Astrocyte (in vitro differentiated cells and primary cell): Measurements from ENCODE around the gene KRTAP1-1. TPM values are rescaled to one million over a fixed set of nuclear protein-coding genes. Genes with fewer than 3 reads are reported as not detected.
A peak's percentile ranks its signal among the peaks of the same experiment; 100 is the strongest.

ENCODE experiments used
- DNase-seq: peaks from one replicate; pipeline ENCODE4 v3.0.0-alpha.2; 2010; ENCODE audit warnings: low read depth
- FAIRE-seq: peaks from 2 replicates; lab custom pipeline; 2011; peaks lifted over from hg19 to GRCh38; lab: Jason Lieb, UNC
- H2AFZ ChIP-seq: 2 replicates; pipeline ENCODE4 v1.6.0; 2012; ENCODE audit warnings: low read depth, low read length, inconsistent platforms
- H3K27ac ChIP-seq: 2 replicates; pipeline ENCODE4 v1.5.1; 2011; ENCODE audit warnings: low read depth, low read length, inconsistent platforms
- H3K27me3 ChIP-seq: 2 replicates; pipeline ENCODE4 v1.6.0; 2011; ENCODE audit warnings: low read length, inconsistent platforms; ENCODE audit not compliant: insufficient read depth
- H3K36me3 ChIP-seq: 2 replicates; pipeline ENCODE4 v1.5.1; 2011; ENCODE audit warnings: low read length, inconsistent platforms; ENCODE audit not compliant: insufficient read depth
- H3K4me1 ChIP-seq: 2 replicates; pipeline ENCODE4 v1.5.1; 2011; ENCODE audit warnings: low read length, inconsistent platforms; ENCODE audit not compliant: insufficient read depth
- H3K4me2 ChIP-seq: 2 replicates; pipeline ENCODE4 v1.6.0; 2012; ENCODE audit warnings: low read length, inconsistent platforms
- H3K4me3 ChIP-seq: 2 replicates; pipeline ENCODE4 v1.5.1; 2011; ENCODE audit warnings: low read depth, mild to moderate bottlenecking, low read length, inconsistent platforms; ENCODE audit not compliant: insufficient read depth
- H3K79me2 ChIP-seq: 2 replicates; pipeline ENCODE4 v1.6.0; 2012; ENCODE audit warnings: mild to moderate bottlenecking, low read length, inconsistent platforms; ENCODE audit not compliant: insufficient read depth
- H3K9ac ChIP-seq: 2 replicates; pipeline ENCODE4 v1.6.0; 2012; ENCODE audit warnings: mild to moderate bottlenecking, low read length, inconsistent platforms
- H3K9me3 ChIP-seq: 2 replicates; pipeline ENCODE4 v1.5.1; 2012; ENCODE audit warnings: low read depth, mild to moderate bottlenecking, low read length, inconsistent platforms; ENCODE audit not compliant: insufficient read depth
- H4K20me1 ChIP-seq: 2 replicates; pipeline ENCODE4 v1.6.0; 2012; ENCODE audit warnings: low read length, inconsistent platforms; ENCODE audit not compliant: insufficient read depth
- H3K27ac Mint-ChIP-seq: one replicate; pipeline ENCODE4 v1.8.0; 2021; ENCODE audit warnings: mild to moderate bottlenecking, mixed read lengths; ENCODE audit not compliant: unreplicated experiment
- H3K27me3 Mint-ChIP-seq: one replicate; pipeline ENCODE4 v1.8.0; 2021; ENCODE audit warnings: low read depth, mixed read lengths; ENCODE audit not compliant: unreplicated experiment
- H3K36me3 Mint-ChIP-seq: one replicate; pipeline ENCODE4 v1.8.0; 2021; ENCODE audit warnings: low read depth, mixed read lengths; ENCODE audit not compliant: unreplicated experiment
- H3K4me1 Mint-ChIP-seq: one replicate; pipeline ENCODE4 v1.8.0; 2021; ENCODE audit warnings: low read depth, mixed read lengths; ENCODE audit not compliant: unreplicated experiment
- H3K4me3 Mint-ChIP-seq: one replicate; pipeline ENCODE4 v1.8.0; 2021; ENCODE audit warnings: mild to moderate bottlenecking, moderate library complexity, mixed read lengths; ENCODE audit not compliant: unreplicated experiment
- H3K9me3 Mint-ChIP-seq: one replicate; pipeline ENCODE4 v1.8.0; 2021; ENCODE audit warnings: mild to moderate bottlenecking, mixed read lengths; ENCODE audit not compliant: unreplicated experiment
- EZH2 ChIP-seq: IDR thresholded peaks from 2 replicates; pipeline ENCODE4 v1.6.1; 2012; ENCODE audit warnings: mild to moderate bottlenecking, low read length, inconsistent platforms; ENCODE audit not compliant: insufficient read depth
- total RNA-seq: library from RNA; stranded (reverse); gene quantifications from 2 replicates; pipeline ENCODE4 v1.2.1, GENCODE V29; 2021
- TF ChIP-seq, protein P1 (sequence below): IDR thresholded peaks from 2 replicates; pipeline ENCODE4 v1.5.1; 2011; ENCODE audit warnings: low read depth, mild to moderate bottlenecking, inconsistent platforms, low read length, moderate library complexity; ENCODE audit not compliant: insufficient read depth

Gene KRTAP1-1
- total RNA-seq, 1 donor from 2014 or later, result not detected

DNA sequence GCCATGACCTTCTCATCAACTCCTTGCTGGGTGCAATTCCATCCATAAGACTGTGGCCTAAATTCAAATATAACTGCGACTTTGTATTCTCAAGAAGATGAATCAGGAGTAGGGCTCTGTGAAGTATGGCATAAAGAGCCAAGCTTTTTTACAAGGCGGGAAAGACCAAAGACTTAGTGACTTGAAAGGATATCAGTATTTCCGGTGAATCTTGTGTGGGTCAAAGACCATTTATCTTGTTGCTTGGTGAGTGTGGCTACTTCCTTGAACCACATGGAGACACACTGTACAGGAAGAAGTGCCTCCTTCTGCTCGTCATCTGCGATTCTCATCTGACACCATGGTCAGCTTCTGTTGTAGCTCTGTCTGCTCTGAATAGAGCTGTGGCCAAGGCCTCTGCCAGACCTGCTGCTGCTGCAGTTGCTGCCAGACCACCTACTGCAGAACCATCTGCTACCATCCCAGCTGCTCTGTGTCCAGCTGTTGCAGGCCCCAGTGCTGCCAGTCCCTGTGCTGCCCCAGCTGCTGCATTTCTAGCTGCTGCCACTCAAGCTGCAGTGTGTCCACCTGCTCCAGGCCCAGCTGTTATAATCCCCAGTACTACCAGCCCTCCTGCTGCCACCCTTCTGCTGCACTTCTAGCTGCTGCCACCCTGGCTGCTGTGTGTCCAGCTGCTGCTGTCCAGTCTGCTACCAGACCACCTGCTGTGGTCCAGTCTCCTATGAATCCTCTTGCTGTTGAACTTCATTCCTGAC lies 30.5 kb upstream of the KRTAP1-1 start:
- Mint-ChIP-seq H3K36me3 (peaks cover 3% of the 10 kb centered on the region), H3K4me1 (peaks cover 6% of the 10 kb centered on the region), H3K9me3 (peaks cover 4% of the 10 kb centered on the region), H3K27ac (no peak overlapping the region), H3K27me3 (no peaks in the 10 kb centered on the region), H3K4me3 (no peak overlapping the region)
- Histone ChIP-seq H3K79me2 (no peaks in the 10 kb centered on the region), H3K27ac (no peak overlapping the region), H3K9ac (no peak overlapping the region), H2AFZ (no peak overlapping the region), H3K9me3 (no peaks in the 10 kb centered on the region), H3K4me2 (no peak overlapping the region), H3K4me3 (no peak overlapping the region), H3K27me3 (no peaks in the 10 kb centered on the region), H3K36me3 (no peaks in the 10 kb centered on the region), H3K4me1 (peaks cover 5% of the 10 kb centered on the region), H4K20me1 (no peaks in the 10 kb centered on the region)
- FAIRE-seq (no peak), DNase-seq (no peak)
- no peak for TF ChIP-seq EZH2
- TF ChIP-seq, protein P1, sequence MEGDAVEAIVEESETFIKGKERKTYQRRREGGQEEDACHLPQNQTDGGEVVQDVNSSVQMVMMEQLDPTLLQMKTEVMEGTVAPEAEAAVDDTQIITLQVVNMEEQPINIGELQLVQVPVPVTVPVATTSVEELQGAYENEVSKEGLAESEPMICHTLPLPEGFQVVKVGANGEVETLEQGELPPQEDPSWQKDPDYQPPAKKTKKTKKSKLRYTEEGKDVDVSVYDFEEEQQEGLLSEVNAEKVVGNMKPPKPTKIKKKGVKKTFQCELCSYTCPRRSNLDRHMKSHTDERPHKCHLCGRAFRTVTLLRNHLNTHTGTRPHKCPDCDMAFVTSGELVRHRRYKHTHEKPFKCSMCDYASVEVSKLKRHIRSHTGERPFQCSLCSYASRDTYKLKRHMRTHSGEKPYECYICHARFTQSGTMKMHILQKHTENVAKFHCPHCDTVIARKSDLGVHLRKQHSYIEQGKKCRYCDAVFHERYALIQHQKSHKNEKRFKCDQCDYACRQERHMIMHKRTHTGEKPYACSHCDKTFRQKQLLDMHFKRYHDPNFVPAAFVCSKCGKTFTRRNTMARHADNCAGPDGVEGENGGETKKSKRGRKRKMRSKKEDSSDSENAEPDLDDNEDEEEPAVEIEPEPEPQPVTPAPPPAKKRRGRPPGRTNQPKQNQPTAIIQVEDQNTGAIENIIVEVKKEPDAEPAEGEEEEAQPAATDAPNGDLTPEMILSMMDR, result no peak

DNA sequence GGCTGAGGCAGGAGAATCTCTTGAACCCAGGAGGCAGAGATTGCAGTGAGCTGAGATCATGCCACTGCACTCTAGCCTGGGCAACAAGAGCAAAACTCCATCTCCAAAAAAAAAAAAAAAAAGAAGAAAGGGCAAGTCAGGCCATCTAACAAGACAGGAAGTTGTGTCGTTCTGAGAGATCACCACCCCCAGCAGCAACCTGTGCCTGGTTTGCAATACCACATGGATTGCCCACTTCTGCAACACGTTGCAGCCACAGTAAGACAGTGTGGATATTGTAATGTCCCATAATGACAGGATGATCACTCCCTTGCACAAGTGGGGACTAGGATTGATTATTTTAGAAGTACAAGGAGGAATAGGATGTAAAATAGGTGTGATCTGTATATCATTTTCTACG lies 27.8 kb upstream of the KRTAP1-1 start:
- Histone ChIP-seq H3K4me3 (no peak overlapping the region), H3K4me1 (peaks cover 16% of the 10 kb centered on the region), H2AFZ (no peak overlapping the region), H3K79me2 (no peaks in the 10 kb centered on the region), H3K9me3 (no peaks in the 10 kb centered on the region), H4K20me1 (no peaks in the 10 kb centered on the region), H3K36me3 (no peaks in the 10 kb centered on the region), H3K4me2 (no peak overlapping the region), H3K27me3 (no peaks in the 10 kb centered on the region), H3K9ac (no peak overlapping the region), H3K27ac (no peak overlapping the region)
- DNase-seq, result no peak
- no peak for FAIRE-seq
- TF ChIP-seq, protein P1, result no peak
- TF ChIP-seq EZH2, result no peak
- peaks cover 2% of the 10 kb centered on the region for H3K9me3 Mint-ChIP-seq
- H3K4me3 Mint-ChIP-seq, result no peak overlapping the region
- no peak overlapping the region for H3K27ac Mint-ChIP-seq
- H3K36me3 Mint-ChIP-seq, result peaks cover 3% of the 10 kb centered on the region
- H3K27me3 Mint-ChIP-seq, result no peaks in the 10 kb centered on the region
- peaks cover 21% of the 10 kb centered on the region for H3K4me1 Mint-ChIP-seq

DNA sequence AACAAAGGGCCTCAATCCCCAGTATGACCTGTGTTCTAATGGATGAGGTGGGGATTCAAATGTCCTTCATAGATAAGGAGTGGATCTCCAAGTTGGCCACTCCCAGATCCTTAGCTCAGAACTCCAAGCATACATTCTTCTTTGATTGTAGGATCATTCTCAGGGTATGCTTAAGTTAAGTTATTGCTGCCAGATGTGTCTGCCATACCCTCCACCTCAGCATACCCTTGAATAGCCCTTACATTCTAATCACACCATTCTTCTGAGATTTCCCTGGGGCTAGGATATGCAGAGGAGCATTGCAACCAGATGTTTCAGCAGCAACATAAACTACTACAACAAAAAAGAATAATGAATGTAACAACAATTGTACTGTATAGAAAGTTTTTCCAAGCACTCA lies 26.0 kb upstream of the KRTAP1-1 start:
- Mint-ChIP-seq H3K4me1 (peaks cover 23% of the 10 kb centered on the region), H3K27me3 (no peaks in the 10 kb centered on the region), H3K36me3 (peaks cover 3% of the 10 kb centered on the region), H3K4me3 (no peak overlapping the region), H3K9me3 (peaks cover 2% of the 10 kb centered on the region), H3K27ac (no peak overlapping the region)
- TF ChIP-seq, protein P1, result no peak
- TF ChIP-seq EZH2, result no peak
- Histone ChIP-seq H3K9ac (no peak overlapping the region), H3K27me3 (no peaks in the 10 kb centered on the region), H3K27ac (peak overlapping the region; percentile 86), H3K4me1 (peaks cover 30% of the 10 kb centered on the region), H3K4me3 (no peak overlapping the region), H3K4me2 (no peak overlapping the region), H2AFZ (no peak overlapping the region), H3K79me2 (no peaks in the 10 kb centered on the region), H4K20me1 (no peaks in the 10 kb centered on the region), H3K9me3 (no peaks in the 10 kb centered on the region), H3K36me3 (no peaks in the 10 kb centered on the region)
- FAIRE-seq (no peak), DNase-seq (no peak)
